Lower leg skin (tissue), 3 donors: ENCODE measurements around the gene ZBTB42.

Source experiments
- CTCF ChIP-seq, 3 donors: fragments of 450-650 bp; IDR thresholded peaks; one replicate each; pipeline ENCODE4 v1.5.1; 2016; ENCODE audit warnings: antibody characterized with exemption in 3 of 3, mild to moderate bottlenecking in 3 of 3, moderate library complexity in 2 of 3
- POLR2A ChIP-seq, 2 donors: fragments of 450-650 bp; IDR thresholded peaks; one replicate each; pipeline ENCODE4 v1.6.1; 2016 to 2017; ENCODE audit warnings: antibody characterized with exemption in 2 of 2, mild to moderate bottlenecking in 1 of 2, moderate library complexity in 1 of 2

GRCh38 chr14:104782808-104783139, 18.1 kb upstream of the ZBTB42 start:
- TF ChIP-seq CTCF (IDR thresholded peaks at IDR 0.05), result no peak
- no peak for TF ChIP-seq POLR2A (IDR thresholded peaks at IDR 0.05)
